Fibroblast of skin of left quadriceps (primary cell): ENCODE results near the gene HSH2D.
A peak's percentile ranks its signal among the peaks of the same experiment; 100 is the strongest.
"Not testable (repeated sequence)": the region's sequence is repeated elsewhere in the genome, so short reads cannot be mapped to it uniquely, and the experiment has no call there.

Experiments
- DNase-seq, 2 experiments: peaks; one replicate each; pipeline ENCODE4 v3.0.0-alpha.2; 2013; ENCODE audit warnings: low read depth in 2 of 2

Gene HSH2D, protein sequence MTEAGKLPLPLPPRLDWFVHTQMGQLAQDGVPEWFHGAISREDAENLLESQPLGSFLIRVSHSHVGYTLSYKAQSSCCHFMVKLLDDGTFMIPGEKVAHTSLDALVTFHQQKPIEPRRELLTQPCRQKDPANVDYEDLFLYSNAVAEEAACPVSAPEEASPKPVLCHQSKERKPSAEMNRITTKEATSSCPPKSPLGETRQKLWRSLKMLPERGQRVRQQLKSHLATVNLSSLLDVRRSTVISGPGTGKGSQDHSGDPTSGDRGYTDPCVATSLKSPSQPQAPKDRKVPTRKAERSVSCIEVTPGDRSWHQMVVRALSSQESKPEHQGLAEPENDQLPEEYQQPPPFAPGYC

GRCh38 chr19:16143399-16144215, at the start of gene HSH2D:
Gene HSH2D, plus strand, starts transcription at chr19:16143685. Its CDS starts 5,066 bp downstream, at chr19:16148751.
- DNase-seq = no peak

DNA sequence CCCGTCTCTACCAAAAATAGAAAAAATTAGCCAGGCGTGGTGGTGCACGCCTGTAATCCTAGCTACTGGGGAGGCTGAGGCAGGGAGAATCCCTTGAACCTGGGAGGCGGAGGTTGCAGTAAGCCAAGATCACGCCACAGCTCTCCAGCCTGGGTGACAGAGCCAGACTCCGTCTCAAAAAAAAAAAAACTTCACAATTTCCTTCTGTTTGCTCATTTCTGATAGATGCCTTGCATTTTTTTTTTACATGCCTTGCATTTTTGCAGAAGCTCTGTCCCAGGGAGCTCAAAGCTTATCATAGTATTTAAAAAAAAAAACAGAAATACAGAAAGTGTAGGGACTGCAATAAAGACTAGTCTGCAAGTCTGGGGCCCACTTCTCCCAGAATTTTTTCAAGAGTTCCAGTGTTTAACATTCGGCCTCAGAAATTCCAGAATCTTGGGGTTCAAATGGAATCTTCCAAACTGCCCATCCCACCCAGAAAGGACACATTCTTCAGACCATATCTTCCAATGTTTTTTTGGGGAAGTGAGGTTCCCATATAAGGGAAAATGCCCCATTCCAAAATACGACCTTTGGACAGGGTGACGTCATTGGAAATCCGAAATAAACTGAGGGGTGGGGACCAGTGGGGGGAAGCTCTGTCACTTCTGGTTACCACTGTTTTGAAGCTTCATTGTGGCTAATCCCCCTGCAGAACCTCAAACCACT, 49.0 kb upstream of the HSH2D start:
- DNase-seq = no peak

DNA sequence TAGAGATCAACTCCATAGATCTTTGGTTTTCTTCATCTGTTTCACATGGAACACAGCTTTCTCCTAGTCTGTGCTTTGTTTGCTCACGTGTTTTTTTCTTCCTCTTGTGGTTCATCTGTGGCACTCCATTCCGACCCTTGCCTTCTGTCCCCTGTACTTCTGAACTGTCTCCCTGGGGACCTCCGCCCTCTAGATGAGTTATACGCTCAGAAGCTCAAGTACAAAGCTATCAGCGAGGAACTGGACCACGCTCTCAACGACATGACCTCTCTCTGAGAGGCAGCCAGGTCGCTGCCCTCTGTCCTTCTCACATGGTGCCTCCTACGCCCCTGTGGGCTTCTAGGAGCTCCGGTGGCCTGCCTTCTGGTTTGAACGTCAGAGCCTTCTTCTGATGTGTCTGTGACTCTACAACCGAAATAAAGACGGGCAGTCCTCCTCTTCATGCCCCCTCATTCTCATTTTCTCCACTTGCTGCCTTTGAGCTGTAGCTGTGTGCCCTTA, 48.4 kb upstream of the HSH2D start:
- no peak for DNase-seq

- no peak for DNase-seq
Observed at GRCh38 chr19:16096280-16096855, 47.1 kb upstream of the HSH2D start.

- no peak for DNase-seq
Observed at GRCh38 chr19:16098416-16098768, 45.1 kb upstream of the HSH2D start.

DNA sequence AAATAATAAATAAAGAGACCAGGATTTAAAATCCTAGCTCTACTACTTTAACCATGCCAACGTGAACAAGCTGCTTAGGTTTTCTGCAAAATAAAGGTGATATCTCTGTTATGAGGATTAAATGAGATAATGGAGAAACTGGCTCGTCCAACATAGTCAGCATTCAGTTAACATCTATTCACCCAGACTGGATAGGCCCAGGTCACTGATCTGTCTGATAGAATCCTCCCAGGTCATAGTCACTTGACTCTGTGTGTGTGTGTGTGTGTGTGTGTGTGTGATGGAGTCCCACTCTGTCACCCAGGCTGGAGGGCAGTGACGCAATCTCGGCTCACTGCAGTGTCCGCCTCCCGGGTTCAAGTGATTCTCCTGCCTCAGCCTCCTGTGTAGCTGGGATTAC, 44.7 kb upstream of the HSH2D start:
- no peak for DNase-seq

DNA sequence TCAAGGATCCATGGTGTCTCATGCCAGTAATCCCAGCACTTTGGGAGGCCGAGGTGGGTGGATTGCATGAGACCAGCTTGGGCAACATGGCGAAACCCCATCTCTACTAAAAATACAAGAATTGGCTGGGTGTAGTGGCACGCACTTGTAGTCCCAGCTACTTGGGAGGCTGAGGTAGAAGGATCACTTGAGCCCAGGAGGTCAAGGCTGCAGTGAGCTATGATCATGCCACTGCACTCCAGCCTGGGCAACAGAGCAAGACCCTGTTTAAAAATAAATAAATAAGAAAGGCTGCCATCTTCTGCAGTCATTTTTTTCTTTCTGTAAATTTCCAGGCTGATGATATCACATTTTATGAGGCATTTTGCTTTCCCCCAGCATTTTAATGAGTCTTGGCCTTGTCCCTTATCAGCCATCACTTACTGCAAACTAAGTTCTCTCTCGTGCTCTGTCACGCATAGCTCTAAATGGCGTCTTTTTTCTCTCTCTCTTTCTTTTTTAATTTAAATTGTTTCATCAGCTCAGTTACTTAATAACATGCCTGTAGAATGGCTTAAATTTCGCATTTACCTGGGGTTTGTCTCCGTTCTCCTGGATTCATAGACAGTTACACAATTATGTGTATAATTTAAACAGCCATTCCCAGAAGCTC, 44.0 kb upstream of the HSH2D start:
- not testable (repeated sequence) for DNase-seq

DNA sequence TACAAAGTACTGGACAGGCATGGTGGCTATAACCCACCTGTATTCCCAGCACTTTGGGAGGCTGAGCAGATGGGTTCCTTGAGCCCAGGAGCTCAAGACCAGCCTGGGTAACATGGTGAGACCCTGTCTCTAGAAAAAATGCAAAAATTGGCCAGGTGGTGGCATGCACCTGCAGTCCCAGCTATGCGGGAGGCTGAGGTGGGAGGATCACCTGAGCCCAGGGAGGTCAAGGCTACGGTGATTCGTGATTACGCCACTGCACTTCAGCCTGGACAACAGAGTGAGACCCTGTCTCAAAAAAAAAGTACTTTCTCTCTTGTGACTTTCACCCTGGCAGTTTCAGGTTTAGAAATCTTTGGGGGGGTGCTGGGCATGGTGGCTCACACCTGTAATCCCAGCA, 43.0 kb upstream of the HSH2D start:
- no peak for DNase-seq

DNA sequence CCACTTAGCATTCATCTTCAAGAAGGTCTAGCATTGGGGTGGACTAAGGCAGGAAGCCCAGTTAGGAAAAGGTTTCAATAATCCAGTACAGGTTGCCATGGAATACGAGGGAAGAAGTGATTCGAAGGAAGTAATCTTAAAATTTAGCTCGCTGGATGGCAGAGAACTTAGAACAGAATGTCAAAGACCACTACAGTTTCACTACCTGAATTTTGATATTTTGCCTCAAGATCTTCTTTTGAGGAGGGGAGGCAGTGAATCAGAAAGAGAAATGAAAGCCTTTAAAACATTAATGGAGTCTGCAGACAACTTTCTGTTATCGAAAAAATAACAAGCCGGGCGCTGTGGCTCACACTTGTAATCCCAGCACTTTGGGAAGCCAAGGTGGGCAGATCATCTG, 38.8 kb upstream of the HSH2D start:
- no peak for DNase-seq

- no peak for DNase-seq
Observed at GRCh38 chr19:16106121-16106520, 37.4 kb upstream of the HSH2D start.

DNA sequence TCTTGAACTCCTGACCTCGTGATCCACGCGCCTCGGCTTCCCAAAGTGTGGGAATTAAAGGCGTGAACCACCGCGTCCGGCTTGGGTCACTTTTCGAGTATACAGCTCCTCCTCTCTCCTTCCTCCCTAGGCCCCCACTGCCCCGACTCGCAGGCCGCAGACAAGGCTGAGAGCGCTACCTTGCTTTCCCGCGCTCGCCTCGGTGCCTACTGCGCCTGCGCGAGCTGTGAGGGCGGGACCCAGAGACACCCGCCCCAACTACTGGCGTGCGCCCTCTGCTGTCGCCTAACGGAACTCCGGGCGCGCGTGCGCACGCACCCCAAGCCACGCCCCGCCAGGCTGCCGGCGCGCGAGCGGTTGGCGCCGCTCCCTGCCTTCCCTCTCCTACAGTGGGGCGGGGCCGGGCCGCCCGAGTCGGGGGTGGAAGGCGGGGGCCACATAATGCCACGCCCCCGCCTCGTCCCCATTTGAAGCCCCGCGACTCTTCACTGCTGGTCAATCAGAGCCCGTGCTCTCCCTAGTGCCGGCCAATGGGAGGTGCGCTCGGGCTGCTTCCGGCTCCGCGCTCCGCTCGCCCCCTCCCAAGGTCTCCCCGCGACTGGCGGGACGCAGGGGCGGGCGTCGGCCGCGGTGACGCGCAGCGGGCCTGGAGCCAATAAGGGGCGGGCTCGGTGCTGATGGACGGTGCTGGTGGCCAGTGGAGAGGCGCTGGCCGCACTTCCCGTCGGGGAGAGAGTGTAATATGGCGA, 32.2 kb upstream of the HSH2D start, which contains the start of gene RAB8A:
TSS of gene RAB8A (plus strand) at position 730 of the 749 bp plus-strand sequence. CDS start at position 743, 13 bp downstream.
- peak; percentile 99 for DNase-seq

DNA sequence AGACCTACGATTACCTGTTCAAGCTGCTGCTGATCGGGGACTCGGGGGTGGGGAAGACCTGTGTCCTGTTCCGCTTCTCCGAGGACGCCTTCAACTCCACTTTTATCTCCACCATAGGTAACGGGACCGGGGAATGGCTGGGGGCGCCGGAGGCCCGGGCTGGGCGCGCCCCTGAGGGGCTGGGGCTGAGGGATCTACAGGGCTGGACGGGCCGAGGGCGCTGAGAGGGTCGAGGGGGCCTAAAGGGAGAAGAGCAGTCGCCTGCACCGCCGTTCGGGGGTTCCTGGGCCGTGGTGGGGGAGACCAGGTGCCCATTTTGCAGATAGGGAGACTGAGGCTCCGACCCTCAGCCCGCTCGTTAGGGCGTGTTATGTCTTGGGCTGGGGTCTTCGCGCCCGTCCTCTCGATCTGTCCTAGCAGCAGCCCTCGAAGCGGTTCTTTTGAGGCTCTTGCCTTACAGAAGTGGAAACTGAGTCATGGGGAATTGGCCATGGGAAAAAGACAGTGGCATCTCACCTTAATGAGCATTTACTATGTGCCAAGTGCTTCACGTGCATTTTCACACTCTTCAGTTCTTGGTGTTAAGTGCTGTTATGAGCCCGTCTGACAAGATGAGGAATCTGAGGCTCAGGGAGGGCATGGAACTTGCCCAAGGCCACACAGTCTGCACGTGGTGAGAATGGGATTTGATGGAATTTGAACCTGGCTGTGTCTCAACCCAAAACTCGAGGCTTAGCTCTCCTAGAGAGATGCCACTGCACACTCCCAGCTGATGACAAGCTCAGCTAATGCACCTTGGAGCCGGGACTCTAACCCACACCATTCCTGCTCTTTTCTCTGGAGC, 31.4 kb upstream of the HSH2D start:
- no peak for DNase-seq

DNA sequence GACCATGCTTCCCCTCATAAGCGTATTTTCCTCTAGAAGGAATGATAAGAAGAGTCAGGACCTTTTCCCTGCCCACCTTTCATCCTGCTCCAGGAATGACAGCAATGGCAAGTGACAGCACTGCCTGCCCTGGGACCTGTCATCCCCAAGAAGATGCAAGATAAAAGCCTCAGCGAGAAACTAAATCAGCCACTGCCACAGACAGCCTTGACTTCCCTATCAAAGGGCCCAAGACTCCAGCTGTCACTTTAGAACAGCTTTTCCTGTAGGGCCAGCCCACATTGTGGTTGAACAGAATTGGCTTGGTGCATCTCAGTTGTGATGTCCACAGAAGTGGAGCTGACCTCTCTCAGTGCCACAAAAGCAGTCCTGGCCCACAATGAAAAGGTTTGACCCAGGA, 30.7 kb upstream of the HSH2D start:
- no peak for DNase-seq

GRCh38 chr19:16113727-16114126, 29.8 kb upstream of the HSH2D start:
- DNase-seq = no peak

GRCh38 chr19:16115301-16116039, 28.0 kb upstream of the HSH2D start:
- DNase-seq = no peak

DNA sequence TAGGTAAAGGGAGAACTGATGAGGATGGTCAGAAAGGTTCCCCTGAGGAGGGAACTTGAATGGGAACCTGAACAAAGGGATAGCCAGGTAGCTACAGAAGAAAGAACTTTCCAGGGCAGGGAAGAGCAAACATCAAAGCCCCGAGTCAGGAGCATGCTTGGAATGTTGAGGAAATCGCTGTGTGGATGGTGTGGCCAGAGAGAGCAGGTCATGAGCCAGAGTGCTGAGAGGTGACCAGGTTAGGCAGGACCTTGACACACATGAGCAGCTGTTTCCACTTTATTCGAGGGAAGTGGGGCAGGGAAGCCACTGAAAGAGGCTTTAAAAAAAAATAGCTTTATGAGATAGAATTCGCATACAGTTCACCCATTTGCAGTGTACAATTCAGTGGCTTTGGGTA, 27.4 kb upstream of the HSH2D start:
- no peak for DNase-seq

GRCh38 chr19:16117594-16118033, 25.9 kb upstream of the HSH2D start:
- no peak for DNase-seq

DNA sequence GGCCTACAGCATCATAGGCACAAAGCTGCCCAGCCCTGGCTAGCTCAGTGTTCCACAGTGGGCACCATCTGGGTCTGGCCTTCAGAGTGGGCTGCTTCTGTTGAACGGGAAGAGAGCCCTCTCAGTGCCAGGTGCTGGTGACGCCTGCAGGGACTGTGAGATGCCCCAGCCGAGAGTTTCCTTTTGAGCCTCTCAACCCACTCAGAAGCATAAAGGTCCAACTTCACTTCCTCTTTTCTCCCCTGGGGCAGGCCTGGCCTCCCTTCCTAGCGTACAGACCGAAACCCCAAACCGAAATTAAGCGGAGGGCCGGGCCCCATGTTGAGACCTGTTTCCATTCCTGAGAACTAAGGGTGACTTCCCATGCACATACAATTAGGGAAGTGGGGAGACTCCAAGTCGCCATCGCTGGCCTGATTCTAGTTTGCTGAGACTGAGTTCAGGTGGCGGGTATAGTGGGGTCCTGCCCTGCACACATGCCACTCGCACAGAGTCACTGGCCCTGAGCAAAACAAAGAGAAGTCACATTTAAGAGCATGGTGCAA, 24.9 kb upstream of the HSH2D start:
- DNase-seq = no peak
